Dermis microvascular lymphatic vessel endothelial cell (primary cell): Measurements from ENCODE around the gene RASAL3. TPM values are rescaled to one million over a fixed set of nuclear protein-coding genes. Genes with fewer than 3 reads are reported as not detected.
A peak's percentile ranks its signal among the peaks of the same experiment; 100 is the strongest.
"Not testable (repeated sequence)": the region's sequence is repeated elsewhere in the genome, so short reads cannot be mapped to it uniquely, and the experiment has no call there.

Experiments used
- DNase-seq, 2 donors: peaks; one replicate each; pipeline versions ENCODE4 v3.0.0 to v3.0.0-alpha.2; 2010; ENCODE audit warnings: low read depth in 2 of 2
- total RNA-seq: library from RNA; depleted of rRNA; stranded (reverse); fragments of >200 nt; gene quantifications from 2 replicates; pipeline ENCODE4 v1.2.1, GENCODE V29; 2014

Gene RASAL3
- total RNA-seq, 1 donor from 2014 or later: 14.4 TPM

- not testable (repeated sequence) for DNase-seq
These were observed 9.5 kb upstream of the RASAL3 start for GRCh38 chr19:15473821-15474220.

GRCh38 chr19:15471639-15472101 is 7.3 kb upstream of the RASAL3 start:
- no peak for DNase-seq

- DNase-seq: peak in 1 of 2 donors; percentile 29
These were observed 5.4 kb upstream of the RASAL3 start for GRCh38 chr19:15469513-15470297.

- DNase-seq: no peak
These were observed 4.5 kb upstream of the RASAL3 start for GRCh38 chr19:15468675-15469512.

- DNase-seq: no peak
These were observed 3.4 kb upstream of the RASAL3 start for GRCh38 chr19:15467734-15468214.

GRCh38 chr19:15466851-15467733 is 2.7 kb upstream of the RASAL3 start:
- peak in 1 of 2 donors; percentile 95 for DNase-seq

- DNase-seq: peak in 1 of 2 donors; percentile 43
These were observed 428 bp downstream of the RASAL3 start for GRCh38 chr19:15463861-15464371.

GRCh38 chr19:15461694-15462093 is 2.6 kb downstream of the RASAL3 start:
- no peak for DNase-seq

GRCh38 chr19:15457701-15458484 is 6.5 kb downstream of the RASAL3 start:
- no peak for DNase-seq

- no peak for DNase-seq
These were observed 7.3 kb downstream of the RASAL3 start for GRCh38 chr19:15456871-15457700.

- no peak for DNase-seq
These were observed 7.9 kb downstream of the RASAL3 start for GRCh38 chr19:15456441-15456840.

GRCh38 chr19:15455996-15456395 is 8.3 kb downstream of the RASAL3 start:
- no peak for DNase-seq

- DNase-seq: no peak
These were observed 10.2 kb downstream of the RASAL3 start for GRCh38 chr19:15453906-15454860.

GRCh38 chr19:15453091-15453578 is 11.2 kb downstream of the RASAL3 start:
- peak in 1 of 2 donors; percentile 26 for DNase-seq

- DNase-seq: peak; percentile 77 to 93
These were observed 12.0 kb downstream of the RASAL3 start for GRCh38 chr19:15452111-15453047.

- no peak for DNase-seq
These were observed 13.8 kb downstream of the RASAL3 start for GRCh38 chr19:15450528-15450890.
